GM15510 (cell line): ENCODE results near the gene LYPD6.

ENCODE experiments used
- POLR2A ChIP-seq: IDR thresholded peaks from 3 replicates; pipeline ENCODE4 v1.6.1; 2011; ENCODE audit warnings: borderline replicate concordance; ENCODE audit not compliant: insufficient read length; ENCODE audit errors: extremely low read depth

LYPD6 gene

GRCh38 chr2:149420053-149420963 is 89.9 kb downstream of the LYPD6 start:
- TF ChIP-seq POLR2A, result no peak

DNA sequence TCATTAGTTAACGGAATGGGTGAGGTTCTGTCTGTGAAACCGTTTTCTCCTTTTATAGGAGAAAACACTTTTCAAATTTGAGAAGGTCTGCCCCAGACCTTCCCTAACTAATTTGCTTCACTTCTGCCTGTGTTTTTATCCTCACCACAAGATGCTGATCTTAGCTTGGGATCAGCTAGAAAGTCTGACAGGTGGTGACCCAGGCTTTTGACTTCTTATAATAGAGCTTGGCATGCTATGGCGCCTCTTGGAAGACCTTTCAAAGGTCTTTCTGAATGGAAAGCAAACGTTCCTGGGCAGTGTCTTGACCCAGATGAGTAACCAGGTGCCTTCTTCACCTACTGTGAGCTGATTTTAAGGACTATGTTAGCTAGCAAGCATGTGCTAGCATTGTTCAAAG is 91.4 kb downstream of the LYPD6 start:
- TF ChIP-seq POLR2A, result no peak

DNA sequence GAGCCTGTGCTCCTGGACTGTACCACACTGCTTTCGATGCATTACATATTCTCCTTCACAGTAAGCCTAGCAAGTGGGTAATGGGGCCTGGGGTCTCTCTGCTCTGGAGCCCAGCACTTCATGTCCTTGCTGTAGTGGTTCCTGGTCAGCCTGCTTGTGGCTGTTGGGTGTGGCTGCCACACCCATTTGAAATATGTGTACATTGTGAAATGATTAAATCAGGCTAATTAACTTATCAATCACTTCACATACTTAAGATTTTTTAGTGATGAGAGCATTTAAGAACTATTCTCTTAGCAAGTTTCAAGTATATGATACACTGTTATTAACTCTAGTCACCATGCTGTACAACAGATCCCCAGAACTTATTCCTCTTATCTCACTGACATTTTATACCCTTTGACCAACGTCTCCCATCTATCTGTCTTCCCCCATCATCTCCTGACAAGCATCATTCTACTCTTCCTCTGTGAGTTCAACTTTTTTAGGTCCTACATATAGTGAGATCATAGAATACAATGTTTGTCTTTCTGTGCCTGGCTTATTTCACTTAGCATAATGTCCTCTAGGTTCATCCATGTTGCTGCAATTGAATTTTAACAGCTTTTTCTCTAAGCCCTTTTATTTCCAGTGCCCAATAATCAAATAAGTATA is 92.1 kb downstream of the LYPD6 start:
- no peak for TF ChIP-seq POLR2A

GRCh38 chr2:149422991-149423338 is 92.6 kb downstream of the LYPD6 start:
- no peak for TF ChIP-seq POLR2A

- no peak for TF ChIP-seq POLR2A
Measured at GRCh38 chr2:149423630-149424029, 93.2 kb downstream of the LYPD6 start.

GRCh38 chr2:149427387-149427786 is 97.0 kb downstream of the LYPD6 start:
- TF ChIP-seq POLR2A, result no peak

DNA sequence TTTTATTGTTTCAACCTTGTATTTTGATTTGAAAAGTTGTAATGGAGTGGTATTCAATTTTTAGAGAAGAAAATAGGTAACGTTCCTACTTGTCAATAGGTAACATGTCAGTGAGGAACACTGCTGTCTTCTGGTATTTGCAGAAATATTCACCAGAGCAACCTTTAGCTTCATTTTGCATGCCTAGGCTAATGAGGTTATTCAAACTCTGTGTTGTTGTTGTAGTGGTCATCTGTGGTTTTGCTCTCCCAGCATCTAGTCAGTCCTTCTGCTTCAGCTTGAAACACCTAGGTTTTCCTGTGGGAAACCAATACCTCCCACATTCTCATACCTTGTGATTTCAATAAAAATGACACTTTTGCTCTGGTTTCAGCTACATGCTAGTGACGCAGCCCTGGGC is 98.4 kb downstream of the LYPD6 start:
- TF ChIP-seq POLR2A, result no peak

GRCh38 chr2:149430743-149431736 is 100.7 kb downstream of the LYPD6 start:
- no peak for TF ChIP-seq POLR2A

DNA sequence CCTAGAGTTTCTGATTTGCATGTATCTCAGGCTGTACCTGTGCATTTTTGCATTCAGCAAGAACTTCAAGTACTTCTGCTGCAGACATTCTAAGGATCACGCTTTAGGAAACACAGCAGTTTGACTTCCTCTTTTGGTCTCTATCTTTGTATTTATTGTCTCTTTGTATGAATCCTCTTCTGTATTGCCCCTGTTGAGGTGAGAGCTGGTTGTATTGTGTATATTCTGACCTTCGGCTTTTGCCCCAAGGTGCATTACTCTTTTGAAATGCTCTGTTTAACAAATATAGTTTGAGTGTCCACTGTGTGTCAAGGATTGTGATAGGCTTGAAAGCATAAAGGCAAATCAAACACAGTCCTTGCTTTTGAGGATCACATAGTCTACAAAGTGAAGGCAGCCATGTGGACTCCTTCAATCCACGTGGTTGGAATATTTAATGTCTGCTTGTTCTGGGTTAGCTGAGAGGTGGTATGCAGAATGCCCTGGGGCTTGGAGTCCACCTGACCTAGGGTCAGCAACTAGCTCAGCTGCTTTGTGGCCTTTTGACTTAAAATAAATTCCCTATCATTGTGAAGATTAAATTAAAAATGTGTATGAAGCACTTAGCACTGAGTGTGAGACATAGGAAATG is 108.1 kb downstream of the LYPD6 start:
- TF ChIP-seq POLR2A, result no peak

- TF ChIP-seq POLR2A, result no peak
Measured at GRCh38 chr2:149441255-149441654, 110.9 kb downstream of the LYPD6 start.

DNA sequence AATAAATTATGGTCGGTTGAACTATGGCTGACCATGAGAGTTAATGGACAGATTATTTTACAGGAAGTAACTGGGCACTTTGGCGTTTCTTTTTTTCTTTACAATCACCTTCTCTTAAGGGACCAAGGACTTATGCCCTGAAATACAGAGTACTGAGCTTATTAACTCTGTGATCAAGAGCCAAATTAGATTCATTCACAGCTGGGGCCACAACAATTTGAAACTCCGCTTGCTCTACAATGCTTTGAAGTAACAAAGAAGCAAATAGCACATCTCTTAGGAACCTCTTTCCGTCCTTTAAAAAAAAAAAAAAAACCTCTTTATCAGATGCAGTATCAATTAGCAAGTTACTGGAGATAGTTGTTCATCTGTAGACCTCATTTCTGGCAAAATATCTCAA is 112.0 kb downstream of the LYPD6 start:
- no peak for TF ChIP-seq POLR2A

- no peak for TF ChIP-seq POLR2A
Measured at GRCh38 chr2:149443150-149443549, 112.8 kb downstream of the LYPD6 start.

DNA sequence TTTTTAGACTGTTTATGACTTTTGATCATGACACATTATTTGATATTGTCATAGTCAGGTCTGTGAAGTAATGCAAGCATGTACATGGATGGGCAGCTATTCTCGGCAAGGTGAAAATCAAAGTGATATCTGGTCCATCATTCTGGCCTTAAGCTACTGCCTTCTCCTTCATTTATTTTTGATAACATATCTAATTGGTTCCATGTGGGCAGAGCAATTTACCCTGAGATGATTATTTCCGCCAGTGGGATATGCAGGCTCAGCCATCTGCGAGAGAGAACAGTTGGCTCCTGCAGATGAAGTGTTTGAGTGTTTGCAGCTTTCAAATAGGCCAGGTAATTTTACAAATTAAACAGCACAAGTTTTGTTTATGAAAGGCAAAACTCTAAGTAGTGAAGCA is 116.4 kb downstream of the LYPD6 start:
- TF ChIP-seq POLR2A, result no peak

DNA sequence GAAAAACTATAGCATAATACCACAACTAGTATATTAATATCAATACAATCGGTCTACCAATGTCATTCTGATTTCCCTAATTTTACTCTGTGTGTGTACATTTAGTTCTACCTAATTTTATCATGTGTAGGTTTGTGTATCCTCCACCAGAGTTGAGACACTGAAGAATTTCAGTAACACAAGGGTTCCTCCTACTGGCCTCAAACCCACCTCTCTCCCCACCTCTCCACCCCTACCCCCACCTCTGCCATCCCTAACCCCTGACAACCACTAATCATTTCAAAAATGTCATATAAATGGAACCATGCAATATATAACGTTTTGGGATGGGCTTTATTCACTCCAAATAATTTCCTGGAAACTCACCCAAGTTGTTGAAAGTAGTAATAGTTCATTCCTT is 117.9 kb downstream of the LYPD6 start:
- TF ChIP-seq POLR2A, result no peak
